Mesenchymal stem cell (in vitro differentiated cells and primary cell): ENCODE results near the gene ACOT11.
"Not testable (repeated sequence)": the region's sequence is repeated elsewhere in the genome, so short reads cannot be mapped to it uniquely, and the experiment has no call there.

Experiments
- DNase-seq: peaks from one replicate; pipeline ENCODE4 v3.0.0-alpha.2; 2013
- H2AFZ ChIP-seq: one replicate; pipeline ENCODE4 v1.6.1; 2013; ENCODE audit warnings: low read depth, mild to moderate bottlenecking, control low read depth, inconsistent platforms, low read length, moderate library complexity
- H2AK5ac ChIP-seq: 2 replicates; pipeline ENCODE4 v1.6.1; 2013; ENCODE audit warnings: low read length, moderate library complexity, mild to moderate bottlenecking, inconsistent platforms; ENCODE audit not compliant: severe bottlenecking
- H2BK120ac ChIP-seq: one replicate; pipeline ENCODE4 v1.6.1; 2013; ENCODE audit warnings: low read depth, mild to moderate bottlenecking, inconsistent platforms, low read length, moderate library complexity
- H2BK12ac ChIP-seq, 2 experiments: one replicate each; pipeline ENCODE4 v1.6.1; 2013; ENCODE audit warnings: inconsistent platforms in 2 of 2, low read length in 2 of 2, mild to moderate bottlenecking in 2 of 2, moderate library complexity in 2 of 2, control low read depth in 1 of 2
- H2BK15ac ChIP-seq: one replicate; pipeline ENCODE4 v1.6.1; 2013; ENCODE audit warnings: mild to moderate bottlenecking, low read depth, inconsistent platforms; ENCODE audit not compliant: poor library complexity, severe bottlenecking
- H2BK5ac ChIP-seq: 2 replicates; pipeline ENCODE4 v1.6.1; 2013; ENCODE audit warnings: low read depth, mild to moderate bottlenecking, low read length, control low read depth, inconsistent platforms; ENCODE audit not compliant: poor library complexity, severe bottlenecking
- H3K14ac ChIP-seq, 2 experiments: one replicate each; pipeline ENCODE4 v1.6.1; 2013; ENCODE audit warnings: inconsistent platforms in 2 of 2, low read length in 2 of 2, control low read depth in 1 of 2, mild to moderate bottlenecking in 1 of 2, moderate library complexity in 1 of 2
- H3K18ac ChIP-seq, 2 experiments: one replicate each; pipeline ENCODE4 v1.6.1; 2013; ENCODE audit warnings: inconsistent platforms in 2 of 2, low read length in 2 of 2, control low read depth in 1 of 2, low read depth in 1 of 2, mild to moderate bottlenecking in 1 of 2
- H3K23ac ChIP-seq, 2 experiments: one replicate each; pipeline ENCODE4 v1.6.1; 2013; ENCODE audit warnings: inconsistent platforms in 2 of 2, low read length in 2 of 2, mild to moderate bottlenecking in 2 of 2, moderate library complexity in 2 of 2, control low read depth in 1 of 2
- H3K27ac ChIP-seq: 2 replicates; pipeline ENCODE4 v1.5.1; 2013; ENCODE audit warnings: mild to moderate bottlenecking, moderate library complexity, low read length, control low read depth, inconsistent platforms; ENCODE audit not compliant: poor library complexity, severe bottlenecking
- H3K27me3 ChIP-seq, 2 experiments: 2 replicates each; pipeline versions ENCODE4 v1.6.1 to v1.7.0; 2013; ENCODE audit warnings: low read length in 2 of 2, mild to moderate bottlenecking in 2 of 2, moderate library complexity in 2 of 2, control low read depth in 1 of 2, inconsistent platforms in 1 of 2; ENCODE audit not compliant: control insufficient read depth in 1 of 2, insufficient read depth in 1 of 2
- H3K36me3 ChIP-seq, 2 experiments: 2 replicates each; pipeline versions ENCODE4 v1.6.1 to v1.7.0; 2013; ENCODE audit warnings: low read length in 2 of 2, control low read depth in 1 of 2, inconsistent platforms in 1 of 2, low read depth in 1 of 2, mild to moderate bottlenecking in 1 of 2; ENCODE audit not compliant: insufficient read depth in 2 of 2, control insufficient read depth in 1 of 2
- H3K4ac ChIP-seq, 2 experiments: one replicate each; pipeline ENCODE4 v1.6.1; 2013; ENCODE audit warnings: inconsistent platforms in 2 of 2, low read length in 2 of 2, mild to moderate bottlenecking in 2 of 2, moderate library complexity in 2 of 2, control low read depth in 1 of 2, low read depth in 1 of 2
- H3K4me1 ChIP-seq: 2 replicates; pipeline ENCODE4 v1.6.1; 2013; ENCODE audit warnings: low read depth, low read length, control low read depth; ENCODE audit not compliant: control insufficient read depth, insufficient read depth
- H3K4me2 ChIP-seq: 2 replicates; pipeline ENCODE4 v1.6.1; 2013; ENCODE audit warnings: low read length, mild to moderate bottlenecking, inconsistent platforms; ENCODE audit not compliant: poor library complexity, severe bottlenecking
- H3K4me3 ChIP-seq, 2 experiments: 2 replicates each; pipeline versions ENCODE4 v1.5.1 to v1.7.0; 2013; ENCODE audit warnings: low read length in 2 of 2, mild to moderate bottlenecking in 2 of 2, control low read depth in 1 of 2, low read depth in 1 of 2; ENCODE audit not compliant: insufficient read depth in 1 of 2
- H3K79me1 ChIP-seq: replicated peaks from 2 replicates; pipeline ENCODE4 v1.6.1; 2013; ENCODE audit warnings: mild to moderate bottlenecking, control low read depth, low read length, inconsistent platforms; ENCODE audit not compliant: poor library complexity, severe bottlenecking
- H3K9ac ChIP-seq: 2 replicates; pipeline ENCODE4 v1.7.0; 2013; ENCODE audit warnings: mild to moderate bottlenecking, low read length, moderate library complexity
- H3K9me3 ChIP-seq: 2 replicates; pipeline ENCODE4 v1.7.0; 2013; ENCODE audit warnings: mild to moderate bottlenecking, low read length; ENCODE audit not compliant: control insufficient read depth
- H4K8ac ChIP-seq: one replicate; pipeline ENCODE4 v1.6.1; 2013; ENCODE audit warnings: inconsistent platforms, mild to moderate bottlenecking, low read length, moderate library complexity
- H4K91ac ChIP-seq: one replicate; pipeline ENCODE4 v1.6.1; 2013; ENCODE audit warnings: mild to moderate bottlenecking, low read length, inconsistent platforms
- WGBS: methylation state at CpG from one replicate; pipeline ENCODE4 v1.1.7; 2013; ENCODE audit warnings: mixed read lengths; 5-methylcytosine and 5-hydroxymethylcytosine counted together

The ACOT11 gene

GRCh38 chr1:54506594-54506993 is 41.4 kb upstream of the ACOT11 start:
- Histone ChIP-seq H2BK12ac (peak overlapping the region in 1 of 2 experiments; percentile 32), H4K8ac (peak overlapping the region; percentile 65), H3K4ac (no peak overlapping the region), H3K9ac (no peak overlapping the region), H3K4me2 (no peak overlapping the region), H3K36me3 (no peaks in the 10 kb centered on the region), H2BK15ac (no peak overlapping the region), H3K4me1 (peaks cover 9% of the 10 kb centered on the region), H3K27me3 (peaks cover 14% of the 10 kb centered on the region in 2 experiments), H3K23ac (no peak overlapping the region), H2BK120ac (no peak overlapping the region), H2BK5ac (no peak overlapping the region), H3K14ac (no peak overlapping the region), H3K27ac (no peak overlapping the region), H3K4me3 (no peak overlapping the region), H3K9me3 (peaks cover 2% of the 10 kb centered on the region), H4K91ac (no peak overlapping the region), H2AK5ac (no peak overlapping the region), H3K79me1 (no peaks in the 10 kb centered on the region), H2AFZ (peak overlapping the region; percentile 15), H3K18ac (peak overlapping the region in 1 of 2 experiments; percentile 60)
- peak; percentile 46 for DNase-seq
- WGBS: 55% methylated on average over 6 of the region's 6 CpGs

GRCh38 chr1:54507033-54507870 is 40.8 kb upstream of the ACOT11 start:
- H3K79me1 ChIP-seq: no peaks in the 10 kb centered on the region

GRCh38 chr1:54510715-54511270 is 37.2 kb upstream of the ACOT11 start:
- Histone ChIP-seq H3K9me3 (peaks cover 4% of the 10 kb centered on the region), H4K91ac (no peak overlapping the region), H3K27me3 (peaks cover 0 to 11% of the 10 kb centered on the region in 2 experiments), H2BK120ac (no peak overlapping the region), H3K14ac (no peak overlapping the region), H3K4me1 (peaks cover 9% of the 10 kb centered on the region), H3K27ac (no peak overlapping the region), H3K23ac (no peak overlapping the region), H3K36me3 (no peaks in the 10 kb centered on the region), H2BK12ac (no peak overlapping the region), H3K4me3 (no peak overlapping the region), H3K4me2 (no peak overlapping the region), H2AFZ (no peak overlapping the region), H3K18ac (no peak overlapping the region), H3K4ac (peak overlapping the region in 1 of 2 experiments; percentile 9), H3K9ac (no peak overlapping the region), H4K8ac (no peak overlapping the region), H3K79me1 (no peaks in the 10 kb centered on the region), H2AK5ac (no peak overlapping the region), H2BK5ac (no peak overlapping the region), H2BK15ac (no peak overlapping the region)
- WGBS: 94% methylated on average over 3 of the region's 3 CpGs
- no peak for DNase-seq

More at GRCh38 chr1:54507033-54507870, 40.8 kb upstream of the ACOT11 start:
- Histone ChIP-seq H3K14ac (no peak overlapping the region), H2AK5ac (no peak overlapping the region), H3K27me3 (peaks cover 7 to 11% of the 10 kb centered on the region in 2 experiments), H3K4me1 (peaks cover 9% of the 10 kb centered on the region), H4K91ac (no peak overlapping the region), H3K36me3 (no peaks in the 10 kb centered on the region), H2BK12ac (peak overlapping the region in 1 of 2 experiments; percentile 32), H2AFZ (peak overlapping the region; percentile 61), H3K18ac (peak overlapping the region in 1 of 2 experiments; percentile 60), H3K4me3 (no peak overlapping the region), H3K23ac (no peak overlapping the region), H3K27ac (no peak overlapping the region), H4K8ac (no peak overlapping the region), H2BK5ac (no peak overlapping the region), H3K9ac (no peak overlapping the region), H3K4ac (no peak overlapping the region), H3K9me3 (peaks cover 4% of the 10 kb centered on the region), H2BK120ac (no peak overlapping the region), H3K4me2 (no peak overlapping the region), H2BK15ac (no peak overlapping the region)
- DNase-seq: no peak
- 91% methylated on average over 14 of the region's 17 CpGs for WGBS

- not testable (repeated sequence) for H3K9me3 ChIP-seq, H2AFZ ChIP-seq, H3K23ac ChIP-seq, H3K9ac ChIP-seq, DNase-seq, H4K91ac ChIP-seq, H3K14ac ChIP-seq, H2BK5ac ChIP-seq, H2BK120ac ChIP-seq, H4K8ac ChIP-seq, H3K4ac ChIP-seq, H3K18ac ChIP-seq, H3K4me2 ChIP-seq, H2AK5ac ChIP-seq, H3K4me1 ChIP-seq, H3K4me3 ChIP-seq, H3K36me3 ChIP-seq, H2BK15ac ChIP-seq, H2BK12ac ChIP-seq, H3K27ac ChIP-seq, H3K79me1 ChIP-seq
- H3K27me3 ChIP-seq: peaks cover 14 to 19% of the 10 kb centered on the region in 2 experiments
- WGBS: 97% methylated on average over 16 of the region's 24 CpGs
These were observed 34.0 kb upstream of the ACOT11 start for GRCh38 chr1:54513921-54514580.
